Dendritic cell treated with granulocyte-macrophage colony-stimulating factor and Interleukin-4, amounts not matched to agents 40 ng/mL and 50 ng/mL, for 4 days (primary cell): ENCODE results near the gene TMED3.
A peak's percentile ranks its signal among the peaks of the same experiment; 100 is the strongest.

Experiments
- H3K27ac Mint-ChIP-seq: one replicate; pipeline ENCODE4 v1.8.0; 2022; ENCODE audit warnings: mild to moderate bottlenecking, mixed read lengths
- H3K27me3 Mint-ChIP-seq: one replicate; pipeline ENCODE4 v1.8.0; 2022; ENCODE audit warnings: mild to moderate bottlenecking, mixed read lengths
- H3K36me3 Mint-ChIP-seq: one replicate; pipeline ENCODE4 v1.8.0; 2022; ENCODE audit warnings: low read depth, mixed read lengths
- H3K4me1 Mint-ChIP-seq: one replicate; pipeline ENCODE4 v1.8.0; 2022; ENCODE audit warnings: low read depth, mixed read lengths
- H3K4me3 Mint-ChIP-seq: one replicate; pipeline ENCODE4 v1.8.0; 2022; ENCODE audit warnings: mild to moderate bottlenecking, moderate library complexity, mixed read lengths
- H3K9me3 Mint-ChIP-seq: one replicate; pipeline ENCODE4 v1.8.0; 2022; ENCODE audit warnings: mixed read lengths
- intact Hi-C: fragments of 100-400 bp; cut with micrococcal nuclease; formaldehyde crosslinking; loops from one replicate; pipeline ENCODE4 v1.15.0; 2022

TMED3 gene

GRCh38 chr15:79337591-79337990 lies 26.7 kb downstream of the TMED3 start:
- intact Hi-C loops, result no loop called here
- Mint-ChIP-seq H3K27me3 (no peaks in the 10 kb centered on the region), H3K27ac (no peak overlapping the region), H3K4me3 (no peak overlapping the region), H3K36me3 (no peaks in the 10 kb centered on the region), H3K4me1 (no peaks in the 10 kb centered on the region), H3K9me3 (no peaks in the 10 kb centered on the region)

- intact Hi-C loops, result loop anchor here (1.0 kb wide), 1 partner anchor 514 kb away; no protein-coding TSS in a partner anchor
- no peaks in the 10 kb centered on the region for H3K36me3 Mint-ChIP-seq
- no peaks in the 10 kb centered on the region for H3K27me3 Mint-ChIP-seq
- H3K4me3 Mint-ChIP-seq, result no peak overlapping the region
- no peaks in the 10 kb centered on the region for H3K9me3 Mint-ChIP-seq
- H3K27ac Mint-ChIP-seq, result no peak overlapping the region
- H3K4me1 Mint-ChIP-seq, result no peaks in the 10 kb centered on the region
These were observed 28.8 kb downstream of the TMED3 start for GRCh38 chr15:79339588-79340314.

GRCh38 chr15:79340315-79340602 lies 29.3 kb downstream of the TMED3 start:
- H3K9me3 Mint-ChIP-seq, result no peaks in the 10 kb centered on the region
- H3K4me1 Mint-ChIP-seq, result no peaks in the 10 kb centered on the region
- no peaks in the 10 kb centered on the region for H3K36me3 Mint-ChIP-seq
- H3K4me3 Mint-ChIP-seq, result no peak overlapping the region
- intact Hi-C loops, result loop anchor here (1.0 kb wide), 1 partner anchor 513 kb away; no protein-coding TSS in a partner anchor
- no peak overlapping the region for H3K27ac Mint-ChIP-seq
- H3K27me3 Mint-ChIP-seq, result no peaks in the 10 kb centered on the region

- Mint-ChIP-seq H3K27me3 (no peaks in the 10 kb centered on the region), H3K4me1 (no peaks in the 10 kb centered on the region)
These were observed 30.5 kb downstream of the TMED3 start for GRCh38 chr15:79341396-79341795.

GRCh38 chr15:79349525-79349924 lies 38.6 kb downstream of the TMED3 start:
- Mint-ChIP-seq H3K4me3 (no peak overlapping the region), H3K4me1 (peaks cover 10% of the 10 kb centered on the region), H3K9me3 (no peaks in the 10 kb centered on the region), H3K27ac (peak overlapping the region; percentile 18), H3K36me3 (no peaks in the 10 kb centered on the region), H3K27me3 (no peaks in the 10 kb centered on the region)
- intact Hi-C loops, result no loop called here

More at GRCh38 chr15:79341396-79341795, 30.5 kb downstream of the TMED3 start:
- Mint-ChIP-seq H3K9me3 (no peaks in the 10 kb centered on the region), H3K4me3 (no peak overlapping the region), H3K36me3 (no peaks in the 10 kb centered on the region), H3K27ac (no peak overlapping the region)
- intact Hi-C loops, result no loop called here

- intact Hi-C loops, result no loop called here
- Mint-ChIP-seq H3K4me3 (no peak overlapping the region), H3K4me1 (peaks cover 10% of the 10 kb centered on the region), H3K27ac (no peak overlapping the region), H3K9me3 (no peaks in the 10 kb centered on the region), H3K36me3 (no peaks in the 10 kb centered on the region), H3K27me3 (no peaks in the 10 kb centered on the region)
These were observed 41.3 kb downstream of the TMED3 start for GRCh38 chr15:79352206-79352605.

GRCh38 chr15:79357566-79357965 lies 46.7 kb downstream of the TMED3 start:
- peaks cover 20% of the 10 kb centered on the region for H3K4me1 Mint-ChIP-seq
- no peaks in the 10 kb centered on the region for H3K36me3 Mint-ChIP-seq
- H3K4me3 Mint-ChIP-seq, result no peak overlapping the region
- peak overlapping the region; percentile 42 for H3K27ac Mint-ChIP-seq
- intact Hi-C loops, result no loop called here
- no peaks in the 10 kb centered on the region for H3K27me3 Mint-ChIP-seq
- H3K9me3 Mint-ChIP-seq, result no peaks in the 10 kb centered on the region

- no peaks in the 10 kb centered on the region for H3K36me3 Mint-ChIP-seq
- H3K9me3 Mint-ChIP-seq, result no peaks in the 10 kb centered on the region
- intact Hi-C loops, result no loop called here
- H3K4me1 Mint-ChIP-seq, result peaks cover 20% of the 10 kb centered on the region
- no peak overlapping the region for H3K4me3 Mint-ChIP-seq
- no peak overlapping the region for H3K27ac Mint-ChIP-seq
- H3K27me3 Mint-ChIP-seq, result no peaks in the 10 kb centered on the region
These were observed 47.2 kb downstream of the TMED3 start for GRCh38 chr15:79358069-79358468.

- H3K9me3 Mint-ChIP-seq, result no peaks in the 10 kb centered on the region
- H3K27me3 Mint-ChIP-seq, result no peaks in the 10 kb centered on the region
- H3K4me1 Mint-ChIP-seq, result no peaks in the 10 kb centered on the region
- no peak overlapping the region for H3K27ac Mint-ChIP-seq
- intact Hi-C loops, result no loop called here
- H3K36me3 Mint-ChIP-seq, result no peaks in the 10 kb centered on the region
- no peak overlapping the region for H3K4me3 Mint-ChIP-seq
These were observed 53.8 kb downstream of the TMED3 start for GRCh38 chr15:79364571-79365240.

GRCh38 chr15:79365765-79366164 lies 54.9 kb downstream of the TMED3 start:
- Mint-ChIP-seq H3K27ac (no peak overlapping the region), H3K9me3 (no peaks in the 10 kb centered on the region), H3K36me3 (no peaks in the 10 kb centered on the region), H3K4me3 (no peak overlapping the region), H3K27me3 (no peaks in the 10 kb centered on the region), H3K4me1 (no peaks in the 10 kb centered on the region)
- intact Hi-C loops, result no loop called here

- H3K27me3 Mint-ChIP-seq, result no peaks in the 10 kb centered on the region
- no peak overlapping the region for H3K27ac Mint-ChIP-seq
- peaks cover 5% of the 10 kb centered on the region for H3K4me1 Mint-ChIP-seq
- intact Hi-C loops, result no loop called here
- no peaks in the 10 kb centered on the region for H3K36me3 Mint-ChIP-seq
- no peaks in the 10 kb centered on the region for H3K9me3 Mint-ChIP-seq
- H3K4me3 Mint-ChIP-seq, result no peak overlapping the region
These were observed 55.8 kb downstream of the TMED3 start for GRCh38 chr15:79366691-79367090.

- H3K4me1 Mint-ChIP-seq, result peaks cover 14% of the 10 kb centered on the region
- H3K36me3 Mint-ChIP-seq, result no peaks in the 10 kb centered on the region
- no peaks in the 10 kb centered on the region for H3K27me3 Mint-ChIP-seq
- no peak overlapping the region for H3K4me3 Mint-ChIP-seq
- H3K27ac Mint-ChIP-seq, result no peak overlapping the region
- intact Hi-C loops, result no loop called here
- H3K9me3 Mint-ChIP-seq, result no peaks in the 10 kb centered on the region
These were observed 59.8 kb downstream of the TMED3 start for GRCh38 chr15:79370716-79371115.

- intact Hi-C loops, result no loop called here
- Mint-ChIP-seq H3K27ac (no peak overlapping the region), H3K4me1 (peaks cover 20% of the 10 kb centered on the region), H3K36me3 (no peaks in the 10 kb centered on the region), H3K27me3 (no peaks in the 10 kb centered on the region), H3K4me3 (no peak overlapping the region), H3K9me3 (no peaks in the 10 kb centered on the region)
These were observed 60.7 kb downstream of the TMED3 start for GRCh38 chr15:79371591-79371990.

- no peak overlapping the region for H3K4me3 Mint-ChIP-seq
- H3K36me3 Mint-ChIP-seq, result no peaks in the 10 kb centered on the region
- H3K27me3 Mint-ChIP-seq, result no peaks in the 10 kb centered on the region
- intact Hi-C loops, result no loop called here
- H3K4me1 Mint-ChIP-seq, result peaks cover 23% of the 10 kb centered on the region
- no peak overlapping the region for H3K27ac Mint-ChIP-seq
- no peaks in the 10 kb centered on the region for H3K9me3 Mint-ChIP-seq
These were observed 61.5 kb downstream of the TMED3 start for GRCh38 chr15:79372428-79372827.
